Subcutaneous adipose tissue (tissue), 4 donors: Measurements from ENCODE around the gene SNX10. TPM values are rescaled to one million over a fixed set of nuclear protein-coding genes. Genes with fewer than 3 reads are reported as not detected.

Experiments used
- total RNA-seq, 4 donors: library from RNA; depleted of rRNA; stranded (reverse); fragments of >200 nt; gene quantifications; one replicate each; pipeline ENCODE4 v1.1.0, GENCODE V29; 2016
- TF ChIP-seq, protein P1 (sequence below): fragments of 450-650 bp; IDR thresholded peaks from one replicate; pipeline ENCODE4 v1.5.1; 2016; ENCODE audit warnings: low read depth, mild to moderate bottlenecking, control low read depth, antibody characterized with exemption, moderate library complexity

The SNX10 gene
- total RNA-seq, 4 donors from 2014 or later, result 23.9 to 150 (median 68.6) TPM

GRCh38 chr7:26305090-26305868 lies 13.6 kb downstream of the SNX10 start:
- TF ChIP-seq, protein P1, sequence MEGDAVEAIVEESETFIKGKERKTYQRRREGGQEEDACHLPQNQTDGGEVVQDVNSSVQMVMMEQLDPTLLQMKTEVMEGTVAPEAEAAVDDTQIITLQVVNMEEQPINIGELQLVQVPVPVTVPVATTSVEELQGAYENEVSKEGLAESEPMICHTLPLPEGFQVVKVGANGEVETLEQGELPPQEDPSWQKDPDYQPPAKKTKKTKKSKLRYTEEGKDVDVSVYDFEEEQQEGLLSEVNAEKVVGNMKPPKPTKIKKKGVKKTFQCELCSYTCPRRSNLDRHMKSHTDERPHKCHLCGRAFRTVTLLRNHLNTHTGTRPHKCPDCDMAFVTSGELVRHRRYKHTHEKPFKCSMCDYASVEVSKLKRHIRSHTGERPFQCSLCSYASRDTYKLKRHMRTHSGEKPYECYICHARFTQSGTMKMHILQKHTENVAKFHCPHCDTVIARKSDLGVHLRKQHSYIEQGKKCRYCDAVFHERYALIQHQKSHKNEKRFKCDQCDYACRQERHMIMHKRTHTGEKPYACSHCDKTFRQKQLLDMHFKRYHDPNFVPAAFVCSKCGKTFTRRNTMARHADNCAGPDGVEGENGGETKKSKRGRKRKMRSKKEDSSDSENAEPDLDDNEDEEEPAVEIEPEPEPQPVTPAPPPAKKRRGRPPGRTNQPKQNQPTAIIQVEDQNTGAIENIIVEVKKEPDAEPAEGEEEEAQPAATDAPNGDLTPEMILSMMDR, result no peak

DNA sequence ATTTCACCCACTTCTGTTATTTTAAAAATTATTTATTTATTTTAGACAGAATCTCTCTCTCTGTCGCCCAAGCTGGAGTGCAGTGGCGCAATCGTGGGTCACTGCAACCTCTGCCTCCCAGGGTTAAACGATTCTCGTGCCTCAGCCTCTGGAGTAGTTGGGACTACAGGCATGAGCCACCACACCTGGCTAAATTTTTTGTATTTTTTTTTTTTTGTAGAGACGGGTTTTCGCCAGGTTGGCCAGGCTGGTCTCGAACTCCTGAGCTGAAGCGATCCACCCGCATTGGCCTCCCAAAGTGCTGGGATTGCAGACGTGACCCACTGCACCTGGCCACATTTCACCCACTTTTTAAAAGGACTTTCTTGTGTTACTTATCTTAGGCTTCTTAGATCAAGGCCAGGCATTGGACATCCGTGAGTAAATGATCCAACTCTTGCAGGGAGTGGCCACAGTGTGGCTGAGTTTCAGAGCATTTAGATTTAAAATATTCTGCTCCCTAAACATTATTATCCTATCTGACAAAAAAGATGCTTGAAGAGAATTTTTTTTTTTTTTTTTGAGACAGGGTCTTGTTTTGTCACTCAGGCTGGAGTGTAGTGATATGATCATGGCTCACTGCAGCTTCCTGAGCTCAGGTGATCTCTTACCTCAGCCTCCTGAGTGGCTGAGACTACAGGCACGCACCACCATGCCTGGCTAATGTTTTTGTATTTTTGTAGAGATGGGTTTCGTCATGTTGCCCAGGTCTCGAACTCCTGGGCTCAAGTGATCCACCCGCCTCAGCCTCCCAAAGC lies 14.4 kb downstream of the SNX10 start:
- TF ChIP-seq, protein P1, result no peak

DNA sequence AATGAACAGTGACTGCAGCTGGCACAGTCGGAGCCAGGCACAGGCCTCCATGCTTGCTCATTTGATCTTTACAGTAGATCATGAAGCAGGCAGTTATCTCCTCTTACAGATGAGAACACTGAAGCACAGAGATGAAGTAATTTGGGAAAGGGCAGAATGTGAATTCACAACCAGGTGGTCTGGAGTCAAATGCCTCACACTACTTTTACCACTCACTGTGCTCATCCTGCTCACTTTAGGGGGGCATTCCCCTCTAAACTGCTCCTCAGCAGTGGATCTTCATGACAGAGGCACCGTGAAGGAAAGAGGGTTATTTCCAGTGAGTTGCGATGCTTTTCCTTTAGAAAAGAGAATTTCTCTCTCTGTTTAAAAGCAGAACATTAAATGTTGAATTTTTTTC lies 15.1 kb downstream of the SNX10 start:
- TF ChIP-seq, protein P1, result no peak

DNA sequence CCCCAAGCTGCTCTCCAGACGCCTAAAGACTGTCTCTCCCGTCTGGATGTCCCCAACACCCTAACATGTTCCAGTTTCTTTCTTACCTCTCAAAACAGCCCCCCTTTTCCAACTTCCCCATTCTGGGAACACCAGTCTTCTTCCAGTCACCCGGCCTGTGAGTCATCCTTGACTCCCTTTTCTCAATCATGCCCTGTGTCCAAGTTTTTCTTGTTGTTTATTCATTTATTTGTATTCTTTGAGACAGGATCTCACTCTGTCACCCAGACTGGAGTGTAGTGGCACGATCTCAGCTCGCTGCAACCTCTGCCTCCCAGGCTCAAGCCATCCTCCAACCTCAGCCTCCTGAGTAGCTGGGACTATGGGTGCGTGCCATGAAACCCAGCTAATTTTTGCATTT lies 15.6 kb downstream of the SNX10 start:
- TF ChIP-seq, protein P1, result no peak

DNA sequence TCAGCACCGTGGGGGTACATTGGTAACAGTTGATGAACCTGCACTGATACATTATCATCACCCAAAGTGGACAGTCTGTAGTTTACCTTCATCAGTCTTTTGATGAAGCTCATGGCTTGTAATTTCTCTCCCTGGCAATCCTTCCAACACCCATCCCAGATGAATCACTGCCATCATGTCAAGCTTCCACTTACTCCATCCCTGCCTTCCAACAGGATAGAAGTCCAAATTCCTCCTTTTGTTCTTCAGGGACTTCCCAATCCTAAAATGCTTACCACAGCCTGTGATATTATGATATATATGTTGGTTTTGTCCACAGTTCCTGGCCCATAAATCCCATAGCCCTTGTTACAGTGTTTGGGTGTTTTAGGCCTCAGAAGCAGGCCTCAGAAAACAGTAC lies 16.1 kb downstream of the SNX10 start:
- TF ChIP-seq, protein P1, result no peak

GRCh38 chr7:26308551-26308950 lies 16.9 kb downstream of the SNX10 start:
- TF ChIP-seq, protein P1, result no peak

DNA sequence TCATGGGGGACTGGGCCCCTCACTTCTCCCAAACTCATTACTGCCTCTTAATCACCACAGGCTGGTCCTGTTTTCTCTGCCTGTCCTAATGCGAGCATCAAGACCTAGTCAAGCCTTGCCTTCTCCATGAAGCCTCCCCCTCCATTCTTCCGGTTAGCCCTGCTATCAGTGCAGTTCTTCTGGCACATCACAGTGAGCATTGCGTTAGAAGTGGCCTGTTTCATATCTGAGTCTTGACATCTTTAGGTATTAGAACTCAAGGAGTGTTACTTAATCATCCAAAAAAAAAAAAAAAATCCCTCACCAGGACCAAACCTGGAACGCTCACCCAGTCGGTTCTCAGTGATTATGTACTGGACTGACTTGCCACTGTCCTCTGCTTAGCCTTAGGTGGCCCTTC lies 17.4 kb downstream of the SNX10 start:
- TF ChIP-seq, protein P1, result no peak
